M059J (cell line): ENCODE results near the gene LRP4. TPM values are rescaled to one million over a fixed set of nuclear protein-coding genes. Genes with fewer than 3 reads are reported as not detected.

Experiments
- DNase-seq: peaks from one replicate; pipeline ENCODE4 v3.0.0-alpha.2; 2012; ENCODE audit warnings: low read depth
- total RNA-seq: library from RNA; depleted of rRNA; stranded (reverse); fragments of >200 nt; shearing (Covaris generic); gene quantifications from 2 replicates; pipeline ENCODE4 v1.2.3, GENCODE V29; 2014; rRNA removed

The LRP4 gene
- total RNA-seq, 1 experiment from 2014 or later = 1.1 TPM

DNA sequence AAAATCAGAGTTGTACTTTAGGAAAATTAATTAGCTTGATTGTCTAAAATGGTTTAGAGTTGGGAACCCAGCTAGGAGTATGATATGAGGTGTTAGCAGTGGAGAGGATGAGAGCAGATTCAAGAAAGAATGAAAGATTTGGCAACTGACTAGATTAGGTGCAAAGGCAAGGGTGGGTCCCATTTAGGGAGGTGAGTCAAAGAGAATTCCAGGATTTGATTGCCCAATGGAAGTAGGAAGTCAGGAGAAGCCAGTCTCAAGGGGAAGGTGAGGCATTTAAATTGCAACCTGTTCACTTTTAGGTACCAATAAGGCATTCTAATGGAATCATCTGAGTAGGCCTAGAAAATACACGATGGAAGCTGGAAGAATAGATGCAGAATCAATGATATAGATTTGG is 68.7 kb downstream of the LRP4 start:
- no peak for DNase-seq

DNA sequence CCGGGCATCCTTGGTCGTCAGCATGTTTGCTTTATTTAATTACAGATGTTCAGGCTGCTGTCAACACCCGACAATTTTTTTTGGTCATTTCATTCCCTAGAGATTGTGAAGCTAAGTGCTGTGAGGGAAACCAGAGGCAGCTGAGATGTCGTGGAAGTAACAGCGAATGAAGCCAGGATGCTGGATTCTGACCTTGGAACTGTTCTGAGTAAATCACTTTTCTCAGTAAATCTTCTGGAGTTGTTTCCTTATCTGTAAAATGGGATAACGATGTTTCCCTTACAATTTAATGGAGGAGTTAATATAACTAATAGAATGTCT is 71.9 kb downstream of the LRP4 start:
- no peak for DNase-seq

DNA sequence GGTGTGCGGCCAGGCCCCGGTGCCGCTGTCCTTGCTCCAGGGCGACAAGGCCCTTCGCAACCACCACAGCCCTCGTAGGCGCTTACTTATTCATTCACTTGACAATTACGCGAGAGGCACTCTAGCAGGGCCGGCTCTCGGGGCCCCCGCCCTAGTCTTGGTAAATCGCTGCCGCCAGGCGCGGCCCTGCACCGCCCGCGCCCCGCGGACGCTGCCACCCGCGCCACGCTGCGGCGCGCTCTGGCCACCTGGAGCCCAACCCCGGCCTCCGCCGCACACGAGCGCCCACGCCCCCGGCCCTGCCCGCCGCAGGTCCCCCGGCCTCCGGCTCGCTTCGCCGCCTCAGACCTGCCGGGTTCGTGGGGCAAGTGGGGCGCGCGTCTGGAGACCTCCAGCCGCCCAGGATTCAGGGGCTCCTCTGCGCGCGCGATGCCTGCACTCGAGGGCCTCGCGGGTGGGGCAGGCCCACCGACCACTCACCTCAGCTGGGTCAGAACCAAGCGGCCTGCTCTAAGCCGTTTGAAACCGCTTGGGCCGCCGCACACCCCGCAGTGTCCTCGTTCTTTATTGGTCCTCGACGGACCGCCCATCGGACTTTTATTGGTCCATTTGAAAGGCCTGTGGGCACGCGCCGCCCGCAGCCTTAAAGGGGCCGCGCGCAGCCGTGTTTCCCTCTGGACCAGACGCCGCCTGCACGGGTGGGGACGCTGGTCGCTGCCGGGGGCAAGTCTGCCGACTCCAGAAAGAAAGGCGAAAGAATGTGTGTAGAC is 72.4 kb downstream of the LRP4 start, which contains the start of gene CKAP5:
TSS of gene CKAP5 (minus strand) at position 541 of the 770 bp plus-strand sequence. CDS start 25,049 bp downstream, outside the sequence.
- peak; percentile 89 for DNase-seq

DNA sequence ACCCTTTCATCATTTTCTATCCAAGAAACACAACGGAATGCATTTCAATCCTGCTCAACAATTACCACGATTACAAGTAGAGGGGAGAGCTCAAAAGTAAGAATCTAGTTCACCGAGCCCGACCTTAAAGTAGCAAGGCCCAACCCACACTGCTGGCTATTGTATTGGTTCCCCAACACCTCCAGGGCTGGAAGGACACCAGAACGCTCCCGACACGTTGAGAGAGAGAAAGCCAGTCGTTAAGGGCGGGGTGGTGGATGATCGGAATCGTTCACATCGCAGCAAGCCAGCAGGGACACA is 73.0 kb downstream of the LRP4 start:
- DNase-seq = no peak

DNA sequence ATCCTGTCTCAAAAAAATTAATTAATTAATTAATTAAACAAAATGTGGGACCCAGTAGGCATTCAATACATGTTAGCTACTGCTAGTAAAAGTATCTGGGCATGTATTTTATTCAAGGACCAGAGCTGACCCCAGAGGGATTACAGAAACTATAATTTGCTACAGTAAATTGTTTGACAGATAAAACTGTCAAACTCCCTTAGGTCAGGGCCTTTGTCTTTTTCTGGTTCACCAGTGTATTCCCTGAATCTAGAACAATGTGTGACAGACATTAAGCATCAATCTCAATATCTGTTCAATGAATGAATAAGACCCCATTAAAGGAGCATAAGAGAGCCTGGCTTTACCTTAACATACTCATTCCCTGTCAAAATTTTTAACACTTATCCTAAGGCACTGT is 78.2 kb downstream of the LRP4 start:
- no peak for DNase-seq

DNA sequence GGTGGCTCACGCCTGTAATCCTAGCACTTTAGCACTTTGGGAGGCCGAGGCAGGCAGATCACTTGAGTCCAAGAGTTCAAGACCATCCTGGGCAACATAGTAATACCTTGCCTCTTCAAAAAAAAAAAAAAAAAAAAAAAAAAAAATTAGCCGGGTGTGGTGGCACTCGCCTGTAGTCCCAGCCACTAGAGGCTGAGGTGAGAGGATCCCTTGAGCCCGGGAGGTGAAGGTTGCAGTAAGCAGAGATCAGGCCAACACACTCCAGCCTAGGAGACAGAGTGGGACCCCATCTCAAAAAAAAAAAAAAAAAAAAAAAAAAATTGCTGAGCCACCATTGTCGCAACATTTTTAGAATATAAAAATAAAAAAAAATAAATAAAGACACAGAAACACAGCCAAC is 79.8 kb downstream of the LRP4 start:
- DNase-seq = no peak

DNA sequence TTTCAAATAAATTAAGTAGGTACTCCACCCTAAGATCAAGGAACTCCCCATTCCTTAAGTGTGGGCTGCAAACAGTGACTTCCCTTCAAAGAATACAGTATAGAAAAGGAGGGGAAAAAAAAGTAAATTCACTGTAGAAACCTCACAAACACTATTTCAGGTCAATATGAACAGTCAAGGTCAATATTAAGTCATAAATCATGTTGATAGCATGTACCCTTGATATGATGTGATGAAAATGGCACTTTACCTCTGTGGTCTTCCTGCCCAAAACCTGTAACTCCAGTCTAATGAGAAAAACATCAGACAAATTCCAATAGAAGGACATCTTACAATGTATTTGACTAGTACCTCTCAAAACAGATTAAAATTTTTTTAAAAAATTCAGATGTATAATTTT is 80.5 kb downstream of the LRP4 start:
- DNase-seq = no peak

DNA sequence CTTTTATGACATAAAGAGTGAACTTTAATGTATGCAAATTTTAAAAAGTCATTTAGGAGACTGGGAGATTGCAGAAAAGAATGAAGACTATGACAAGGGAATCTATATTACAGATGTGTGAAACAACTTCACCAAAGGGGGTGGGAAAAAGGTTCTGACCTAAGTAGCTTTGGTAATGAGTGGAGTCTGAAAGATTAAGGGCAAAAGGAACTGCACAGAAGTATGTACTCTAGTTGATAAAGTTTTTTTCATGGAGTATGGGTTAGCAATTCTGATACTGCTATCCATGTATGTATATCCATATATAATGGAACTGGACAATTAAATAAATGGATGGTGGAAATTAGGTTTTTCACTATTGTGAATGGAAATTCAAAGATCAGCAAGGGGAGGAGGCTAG is 81.5 kb downstream of the LRP4 start:
- no peak for DNase-seq

DNA sequence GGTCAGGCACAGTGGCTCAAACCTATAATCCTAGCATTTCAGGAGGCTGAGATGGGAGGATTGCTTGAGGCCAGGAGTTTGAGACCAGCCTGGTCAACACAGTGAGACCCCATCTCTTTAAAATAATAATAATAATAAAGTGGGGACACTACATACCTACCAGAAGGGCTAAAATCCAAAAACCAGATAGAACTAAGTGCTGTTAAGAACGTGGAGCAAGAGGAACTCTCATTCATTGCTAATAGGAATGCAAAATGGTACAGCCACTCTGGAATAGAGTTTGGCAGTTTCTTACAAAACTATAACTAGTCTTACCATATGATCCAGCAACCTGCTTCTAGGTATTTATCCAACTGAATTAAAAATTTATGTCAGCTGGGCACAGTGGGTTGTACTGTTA is 81.9 kb downstream of the LRP4 start:
- no peak for DNase-seq

DNA sequence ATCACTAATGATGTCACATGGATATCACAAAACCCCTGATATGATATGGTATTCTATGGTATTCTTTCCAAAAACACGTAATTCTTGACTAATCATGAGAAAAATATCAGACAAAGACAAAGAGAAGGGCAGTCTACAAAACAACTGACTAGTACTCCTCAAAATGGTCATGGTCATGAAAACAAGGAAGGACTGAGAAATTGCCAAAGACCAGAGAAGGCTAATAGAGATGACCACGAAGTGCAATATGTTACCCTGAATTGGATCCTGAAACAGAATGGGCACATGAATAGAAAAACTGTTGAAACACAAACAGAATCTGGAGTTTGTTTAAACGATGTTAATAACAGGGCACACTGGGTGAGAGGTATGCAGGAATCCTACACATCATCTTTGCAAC is 82.5 kb downstream of the LRP4 start:
- no peak for DNase-seq

DNA sequence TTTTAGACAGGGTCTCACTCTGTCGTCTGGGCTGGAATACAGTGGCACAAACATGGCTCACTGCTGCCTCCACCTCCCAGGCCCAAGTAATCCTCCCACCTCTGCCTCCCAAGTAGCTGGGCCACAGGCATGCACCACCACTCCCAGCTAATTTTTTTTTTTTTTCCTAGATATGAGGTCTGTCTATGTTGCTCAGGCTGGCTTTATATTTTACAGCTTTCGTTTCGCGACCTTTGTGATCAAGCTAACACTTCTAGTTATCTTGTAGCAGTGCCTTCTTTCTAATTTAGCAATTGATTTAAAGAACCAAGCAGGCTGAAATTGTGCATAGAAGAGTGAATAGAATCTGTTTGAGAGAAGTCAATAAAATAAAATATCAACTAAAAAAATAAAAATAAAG is 83.5 kb downstream of the LRP4 start:
- DNase-seq = no peak

DNA sequence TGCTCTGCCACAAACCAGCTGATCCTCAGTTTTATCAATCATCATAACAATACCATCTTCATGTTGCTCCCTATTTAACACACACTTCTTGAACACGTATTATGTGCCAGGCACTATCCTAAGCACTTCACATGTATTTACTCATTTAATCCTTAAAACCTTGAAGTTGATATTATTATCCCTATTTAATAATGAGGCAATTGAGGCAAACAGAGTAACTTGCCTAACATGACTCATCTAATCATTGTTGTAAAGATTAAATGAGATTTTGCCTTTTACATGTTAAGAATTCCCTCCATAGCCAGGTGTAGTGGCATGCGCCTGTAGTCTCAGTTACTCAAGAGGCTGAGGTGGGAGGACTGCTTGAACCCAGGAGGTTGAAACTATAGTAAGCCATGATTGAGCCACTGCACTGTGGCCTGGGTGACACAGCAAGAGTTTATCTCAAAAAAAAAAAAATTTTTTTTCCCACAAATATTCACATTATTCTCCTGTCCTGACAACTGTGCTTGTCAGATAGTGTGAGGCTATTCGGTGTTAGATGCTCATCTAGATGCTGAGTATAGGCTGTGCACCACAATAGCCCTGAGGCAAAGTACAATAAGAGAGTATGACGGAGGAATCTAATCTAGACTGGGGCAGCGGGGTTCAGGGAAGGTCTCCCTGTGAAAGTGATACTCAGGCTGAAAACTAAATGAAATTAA is 85.7 kb downstream of the LRP4 start:
- DNase-seq = peak; percentile 70

DNA sequence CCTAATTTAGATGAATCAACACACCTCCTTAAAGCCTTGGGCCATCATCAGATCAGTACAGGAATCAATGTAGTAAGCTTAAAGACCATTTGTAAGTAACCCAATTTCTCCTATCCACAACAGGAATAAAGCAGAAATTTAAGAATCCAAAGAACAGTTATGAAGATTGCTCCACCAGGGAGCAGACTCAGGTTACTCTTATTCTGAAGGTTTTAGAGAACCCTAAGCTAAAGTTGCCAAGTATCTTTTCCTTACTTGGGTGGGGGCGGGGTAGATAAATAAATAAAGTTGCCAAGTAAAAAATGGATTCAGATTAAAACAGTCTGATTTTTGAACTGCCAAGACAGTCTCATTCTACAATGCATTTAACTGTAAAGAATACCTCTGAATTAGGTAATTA is 90.4 kb downstream of the LRP4 start:
- DNase-seq = peak; percentile 3

DNA sequence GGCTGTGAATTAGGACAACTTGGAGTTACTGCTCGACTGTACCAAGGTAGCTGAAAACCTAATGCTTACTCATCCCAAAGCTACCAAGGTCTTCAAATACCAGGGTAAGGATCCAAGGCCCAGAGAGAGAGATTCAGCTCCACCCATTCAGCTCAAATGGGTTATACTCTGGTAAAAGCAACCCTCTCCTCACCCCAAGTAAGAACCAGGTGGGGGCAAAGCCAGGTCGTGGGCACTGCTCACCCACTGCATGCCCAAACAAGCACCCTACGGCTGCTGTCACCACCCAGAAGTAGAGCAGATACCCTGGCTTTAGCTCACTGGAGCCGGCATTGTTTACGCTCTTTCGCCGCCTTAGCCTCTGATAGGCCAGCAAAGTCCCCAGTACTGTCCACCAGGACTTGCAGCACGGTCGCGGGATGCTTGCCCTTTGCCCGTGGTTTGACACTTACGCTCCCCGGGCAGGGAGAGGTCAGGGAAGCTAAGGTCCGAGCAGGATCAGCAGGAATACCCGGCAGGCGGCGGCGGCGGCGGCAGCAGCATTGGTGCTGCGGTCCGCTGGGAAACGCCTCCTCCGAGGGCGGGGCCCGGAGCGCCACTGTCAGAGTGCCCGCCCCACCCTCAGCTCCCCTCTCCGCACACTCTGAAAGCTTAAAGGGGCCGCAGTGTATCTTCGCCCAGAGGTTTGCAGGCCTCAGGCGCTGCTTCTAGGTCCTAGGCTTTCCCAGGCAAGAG is 91.9 kb downstream of the LRP4 start:
- DNase-seq = peak; percentile 47

DNA sequence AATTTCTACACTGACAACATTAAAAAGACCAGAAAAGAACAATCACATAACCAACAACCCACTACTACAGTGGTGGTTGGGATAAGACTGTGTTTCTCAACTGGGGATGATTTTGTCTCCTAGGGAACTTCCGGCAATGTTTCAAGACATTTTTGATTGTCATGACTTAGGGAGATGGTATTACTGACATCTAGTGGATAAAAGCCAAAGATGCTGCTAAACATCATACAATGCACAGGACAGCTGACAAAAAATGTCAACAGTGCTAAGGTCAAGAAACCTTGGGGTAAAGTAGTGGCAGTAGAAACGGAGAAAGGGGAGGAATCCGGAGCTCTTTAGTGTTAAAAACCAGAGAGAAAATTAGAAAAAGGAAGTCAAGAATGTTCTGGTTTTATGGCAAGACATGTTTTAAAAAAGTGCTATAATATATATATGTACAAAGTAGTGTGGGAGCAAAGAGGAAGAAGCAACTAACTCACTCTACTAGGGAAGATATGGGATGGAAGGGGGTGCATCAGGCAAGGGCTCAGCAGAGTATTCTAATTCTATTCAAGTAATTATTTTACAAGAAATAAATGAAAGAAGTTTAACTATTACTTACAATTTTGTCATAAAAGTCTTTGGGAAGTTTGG is 109.4 kb downstream of the LRP4 start:
- DNase-seq = peak; percentile 50

Other genes with a start within 250 kb of the LRP4 start
- gene ARHGAP1, start 217.9 kb downstream of the LRP4 start, total RNA-seq = 20.2 and 34.8 TPM in 2 replicates
- 7.2 and 14.6 TPM in 2 replicates for gene ZNF408, start 217.5 kb downstream of the LRP4 start, total RNA-seq
- not detected in 2 replicates for gene F2, start 199.3 kb downstream of the LRP4 start, total RNA-seq
- 57.1 and 113 TPM in 2 replicates for gene CKAP5, start 72.3 kb downstream of the LRP4 start, total RNA-seq
- 46.6 and 62.4 TPM in 2 replicates for gene CSTPP1, start 18.2 kb upstream of the LRP4 start, total RNA-seq